ENCODE results near the gene UNC50.

- no peak for TF ChIP-seq POLR2AphosphoS5 (IDR thresholded peaks at IDR 0.05; ENCODE audit: low read depth, low read length)
- TF ChIP-seq TAF1 (IDR thresholded peaks at IDR 0.05; ENCODE audit: borderline replicate concordance, insufficient read depth, low read length), result no peak
- no peak for TF ChIP-seq REST (IDR thresholded peaks at IDR 0.05; ENCODE audit: insufficient read depth in 1 of 2, low read depth in 2 of 2, low read length in 2 of 2)
- no peak for TF ChIP-seq SIN3A (IDR thresholded peaks at IDR 0.05; ENCODE audit: borderline replicate concordance, insufficient read depth, low read length)
- TF ChIP-seq FOXP2 (optimal IDR thresholded peaks at IDR 0.05; ENCODE audit: borderline replicate concordance, extremely low read depth, extremely low read length, insufficient read depth), result no peak
These were observed 48.1 kb upstream of the UNC50 start for GRCh38 chr2:98560256-98560771.
